Fibroblast of lung (primary cell): Measurements from ENCODE around the gene PIR.

Experiments
- EZH2 ChIP-seq: IDR thresholded peaks from 2 replicates; pipeline ENCODE4 v1.5.1; 2012; ENCODE audit warnings: low read length, control low read depth, mild to moderate bottlenecking; ENCODE audit errors: missing control alignments
- TF ChIP-seq, protein P1 (sequence below), 2 donors: IDR thresholded peaks in 1 of 2; conservative IDR thresholded peaks in 1 of 2; 1 replicate in 1 of 2; 2 replicates in 1 of 2; pipeline ENCODE4 v1.5.1; 2011 to 2012; ENCODE audit warnings: low read length in 2 of 2, control low read depth in 1 of 2, inconsistent platforms in 1 of 2, low read depth in 1 of 2, mild to moderate bottlenecking in 1 of 2

DNA sequence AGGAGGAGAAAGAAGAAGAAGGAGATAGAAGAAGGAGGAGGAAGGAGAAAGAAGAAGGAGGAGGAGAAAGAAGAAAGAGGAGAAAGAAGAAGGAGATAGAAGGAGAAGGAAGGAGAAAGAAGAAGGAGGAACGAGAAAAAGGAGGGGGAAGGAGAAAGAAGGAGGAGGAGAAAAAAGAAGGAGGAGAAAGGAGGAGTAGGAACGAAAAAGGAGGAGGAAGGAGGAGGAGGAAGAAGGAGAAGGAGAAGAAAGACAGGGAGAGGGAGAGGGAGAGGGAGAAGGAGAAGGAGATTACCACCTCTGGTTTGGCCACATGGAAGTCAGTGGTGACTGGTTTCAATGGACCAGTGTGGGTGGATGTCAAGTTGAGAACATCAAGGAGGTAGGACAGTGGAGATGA, 58.9 kb downstream of the PIR start:
- no peak for TF ChIP-seq EZH2
- TF ChIP-seq, protein P1, sequence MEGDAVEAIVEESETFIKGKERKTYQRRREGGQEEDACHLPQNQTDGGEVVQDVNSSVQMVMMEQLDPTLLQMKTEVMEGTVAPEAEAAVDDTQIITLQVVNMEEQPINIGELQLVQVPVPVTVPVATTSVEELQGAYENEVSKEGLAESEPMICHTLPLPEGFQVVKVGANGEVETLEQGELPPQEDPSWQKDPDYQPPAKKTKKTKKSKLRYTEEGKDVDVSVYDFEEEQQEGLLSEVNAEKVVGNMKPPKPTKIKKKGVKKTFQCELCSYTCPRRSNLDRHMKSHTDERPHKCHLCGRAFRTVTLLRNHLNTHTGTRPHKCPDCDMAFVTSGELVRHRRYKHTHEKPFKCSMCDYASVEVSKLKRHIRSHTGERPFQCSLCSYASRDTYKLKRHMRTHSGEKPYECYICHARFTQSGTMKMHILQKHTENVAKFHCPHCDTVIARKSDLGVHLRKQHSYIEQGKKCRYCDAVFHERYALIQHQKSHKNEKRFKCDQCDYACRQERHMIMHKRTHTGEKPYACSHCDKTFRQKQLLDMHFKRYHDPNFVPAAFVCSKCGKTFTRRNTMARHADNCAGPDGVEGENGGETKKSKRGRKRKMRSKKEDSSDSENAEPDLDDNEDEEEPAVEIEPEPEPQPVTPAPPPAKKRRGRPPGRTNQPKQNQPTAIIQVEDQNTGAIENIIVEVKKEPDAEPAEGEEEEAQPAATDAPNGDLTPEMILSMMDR (conservative IDR thresholded peaks at IDR 0.05 in 1 of 2, IDR thresholded peaks at IDR 0.05 in 1 of 2; ENCODE audit: low read depth in 1 of 2, low read length in 2 of 2), result no peak
